RCC 7860 (cell line): ENCODE measurements around the gene GJD4.

Source experiments
- DNase-seq: peaks from one replicate; pipeline ENCODE4 v3.0.0-alpha.2; 2015; ENCODE audit warnings: low spot score
- FAIRE-seq: peaks from 2 replicates; lab custom pipeline; 2012; peaks lifted over from hg19 to GRCh38; lab: Jason Lieb, UNC

Gene GJD4

DNA sequence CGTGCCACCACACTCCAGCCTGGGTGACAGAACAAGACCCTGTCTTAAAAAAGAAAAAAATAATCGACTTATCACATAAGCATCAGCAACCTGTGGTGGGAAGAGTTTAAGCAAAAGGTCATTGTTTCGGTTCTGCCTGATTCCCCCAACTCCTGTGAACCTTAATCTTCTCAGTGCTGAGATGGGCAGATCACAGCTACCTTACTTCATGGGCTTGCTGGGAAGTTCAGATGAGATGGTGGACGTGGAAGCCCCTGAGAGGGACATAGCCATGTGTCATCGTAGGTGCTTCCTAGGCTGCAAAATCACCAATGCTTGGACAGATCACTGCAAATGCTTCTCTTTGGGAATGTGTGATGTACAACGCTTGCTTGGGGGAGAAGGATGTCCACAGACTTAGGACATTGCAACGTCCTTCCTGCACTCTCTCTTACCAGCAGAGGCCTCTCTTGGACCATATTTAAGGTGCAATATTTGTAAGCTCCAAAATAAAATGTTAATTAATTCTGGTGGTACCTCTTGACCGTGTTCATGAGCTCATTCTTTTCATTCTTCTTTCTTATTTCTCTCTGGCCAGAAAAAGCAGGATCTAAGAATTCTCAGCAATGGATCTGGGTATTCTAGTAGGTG lies 8.6 kb downstream of the GJD4 start:
- DNase-seq (no peak), FAIRE-seq (no peak)

DNA sequence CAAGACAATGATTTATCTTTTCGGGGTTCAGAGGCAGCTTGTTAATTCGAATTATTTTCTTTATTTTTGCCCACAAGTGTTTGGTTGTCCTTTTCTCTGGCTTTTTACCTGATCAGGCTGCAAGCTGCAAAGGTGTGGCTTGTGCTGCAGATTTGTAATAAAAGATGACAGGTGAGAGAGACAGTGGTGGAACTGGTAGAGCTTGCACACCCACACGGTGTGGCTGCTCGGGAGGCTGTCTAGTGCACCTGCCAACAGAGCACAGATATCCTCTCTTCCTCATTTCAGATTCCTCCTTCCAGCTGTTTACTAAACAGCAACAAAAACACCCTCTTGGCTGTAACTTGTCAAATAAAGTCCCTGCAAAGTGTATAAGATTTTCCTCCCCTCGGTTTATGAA lies 9.2 kb downstream of the GJD4 start:
- DNase-seq, result no peak
- no peak for FAIRE-seq

DNA sequence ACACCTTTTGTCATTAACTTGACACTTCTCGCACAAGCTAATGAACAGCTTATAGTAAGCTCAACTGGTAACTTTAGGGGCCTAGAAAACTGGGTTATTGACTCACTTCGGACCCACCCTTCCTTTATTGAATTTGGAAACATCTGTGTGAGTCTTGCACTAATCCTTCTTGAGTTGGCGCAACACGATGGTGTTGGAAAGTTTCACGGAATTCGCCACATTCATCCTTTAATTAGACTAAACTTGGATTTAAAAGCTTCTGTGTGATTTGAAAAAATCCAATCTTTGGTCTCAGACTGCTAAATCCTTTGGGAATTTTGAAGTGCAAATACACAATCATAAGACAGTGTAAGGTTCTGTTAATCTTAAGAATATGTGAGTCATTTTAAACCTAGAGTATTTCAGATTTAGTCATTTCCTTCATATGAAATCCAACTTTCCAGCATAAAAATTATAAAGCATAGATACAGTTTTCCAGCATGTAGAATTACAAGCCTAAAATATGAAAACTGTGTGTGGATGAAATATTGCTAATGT lies 21.9 kb downstream of the GJD4 start:
- no peak for DNase-seq
- FAIRE-seq, result no peak

DNA sequence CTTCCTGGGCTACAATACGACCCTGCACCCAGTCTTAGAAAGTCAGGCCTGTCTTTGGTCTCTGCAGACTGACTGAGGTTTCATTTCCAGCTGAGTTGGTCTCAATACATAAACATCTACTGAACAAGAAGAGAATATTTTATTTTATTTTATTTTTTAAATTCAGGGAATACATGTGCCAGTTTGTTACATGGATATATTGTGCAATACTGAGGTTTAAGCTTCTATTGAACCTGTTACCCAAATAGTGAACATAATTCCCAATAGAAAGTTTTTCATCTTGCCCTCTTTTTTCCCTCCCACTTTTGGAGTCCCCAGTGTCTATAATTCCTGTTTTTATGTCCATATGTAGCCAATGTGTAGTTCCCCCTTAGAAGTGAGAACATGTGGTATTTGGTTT lies 26.3 kb downstream of the GJD4 start:
- DNase-seq (no peak), FAIRE-seq (no peak)

GRCh38 chr10:35632027-35632426 lies 26.9 kb downstream of the GJD4 start:
- FAIRE-seq (no peak), DNase-seq (no peak)

DNA sequence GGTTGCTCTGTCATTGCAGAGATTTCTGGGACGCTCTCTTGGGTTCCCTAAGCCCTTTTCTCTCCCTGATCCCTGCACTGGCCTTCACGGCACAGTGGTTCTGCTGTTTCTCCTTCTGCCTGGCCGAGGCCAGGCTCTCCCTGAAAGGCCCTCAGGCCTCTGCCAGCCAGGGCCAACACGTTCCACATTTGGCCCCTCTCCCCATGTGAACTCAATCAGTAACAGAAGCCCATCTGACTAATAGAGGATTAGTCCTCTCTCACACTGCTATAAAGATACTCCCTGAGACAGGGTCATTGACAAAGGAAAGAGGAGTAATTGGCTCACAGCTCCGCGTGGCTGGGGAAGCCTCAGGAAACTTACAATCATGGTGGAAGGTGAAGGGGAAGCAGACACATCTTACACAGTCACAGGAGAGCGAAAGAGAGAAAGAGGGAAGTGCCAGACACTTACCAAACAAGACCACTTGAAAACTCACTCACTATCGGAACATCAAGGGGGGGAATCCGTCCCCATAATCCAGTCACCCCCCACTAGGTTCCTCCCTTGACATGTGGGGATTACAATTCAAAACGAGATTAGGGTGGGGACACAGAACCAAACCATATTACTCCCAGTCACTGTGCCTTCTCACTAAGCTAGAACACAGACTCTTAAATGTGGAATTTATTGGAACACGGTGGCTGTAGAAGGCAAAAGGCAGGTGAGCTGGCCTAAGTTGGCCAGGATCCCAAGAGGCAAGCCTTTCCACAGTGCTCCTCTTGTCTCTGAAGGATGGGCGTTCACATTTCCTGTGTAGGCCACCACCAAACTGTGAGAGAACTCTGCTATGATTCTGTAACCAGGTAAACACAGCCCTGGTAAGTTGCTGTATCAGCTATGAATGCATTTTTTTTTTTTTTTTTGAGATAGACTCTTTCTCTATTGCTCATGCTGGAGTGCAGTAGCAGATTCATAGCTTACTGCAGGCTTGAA lies 28.2 kb downstream of the GJD4 start:
- DNase-seq (no peak), FAIRE-seq (no peak)

DNA sequence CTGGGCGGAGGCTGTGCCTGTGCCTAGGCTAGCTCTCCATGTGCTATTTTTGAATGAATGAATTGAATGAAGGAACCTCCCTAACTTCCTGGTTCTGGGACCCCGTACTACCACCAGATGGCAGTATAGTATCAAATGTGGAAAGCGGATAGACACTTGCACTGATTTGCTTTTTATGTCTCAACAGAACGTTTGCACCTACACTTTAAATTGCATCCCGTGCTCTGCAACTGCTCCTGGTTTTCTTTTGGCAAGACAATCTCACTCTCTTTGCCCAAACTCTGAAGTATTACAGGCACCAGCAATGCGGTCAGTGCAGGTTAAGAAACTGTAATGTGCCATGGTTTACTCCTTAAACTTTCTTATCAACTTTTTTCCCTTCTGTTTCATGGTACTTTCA lies 30.4 kb downstream of the GJD4 start:
- DNase-seq, result peak; percentile 48
- no peak for FAIRE-seq

- FAIRE-seq, result no peak
- no peak for DNase-seq
Measured at GRCh38 chr10:35636956-35637355, 31.8 kb downstream of the GJD4 start.

GRCh38 chr10:35637462-35637861 lies 32.3 kb downstream of the GJD4 start:
- no peak for FAIRE-seq
- DNase-seq, result no peak

- FAIRE-seq (no peak), DNase-seq (no peak)
Measured at GRCh38 chr10:35638101-35638500, 33.0 kb downstream of the GJD4 start.

GRCh38 chr10:35639021-35639727 lies 34.0 kb downstream of the GJD4 start:
- no peak for DNase-seq
- no peak for FAIRE-seq

GRCh38 chr10:35639728-35640401 lies 34.7 kb downstream of the GJD4 start:
- no peak for DNase-seq
- no peak for FAIRE-seq

- peak; percentile 52 for DNase-seq
- no peak for FAIRE-seq
Measured at GRCh38 chr10:35640474-35640873, 35.3 kb downstream of the GJD4 start.

- FAIRE-seq (no peak), DNase-seq (peak; percentile 70)
Measured at GRCh38 chr10:35640951-35641675, 36.0 kb downstream of the GJD4 start.

GRCh38 chr10:35641676-35642034 lies 36.5 kb downstream of the GJD4 start:
- no peak for DNase-seq
- no peak for FAIRE-seq

- FAIRE-seq, result peak; percentile 49
Measured at GRCh38 chr10:35642035-35642792, 37.1 kb downstream of the GJD4 start, which contains the start of gene FZD8. Gene FZD8 (minus strand): TSS chr10:35642296. CDS start chr10:35641429, 867 bp downstream.

DNA sequence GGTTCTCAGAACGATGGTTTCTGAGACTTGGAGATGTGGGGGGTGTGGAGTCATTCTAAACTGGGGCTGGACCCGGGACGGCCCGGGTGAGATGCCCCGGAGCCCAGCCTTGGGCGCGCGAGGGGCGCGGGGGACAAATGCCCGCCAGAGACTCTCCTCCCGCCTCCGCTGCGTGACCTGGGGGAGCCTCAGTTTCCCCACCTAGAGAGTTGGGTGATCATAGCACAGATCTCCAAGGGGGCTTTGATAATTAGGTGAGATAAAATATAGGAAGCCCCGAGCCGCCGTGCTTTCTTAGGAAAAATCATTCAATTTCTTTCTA lies 37.6 kb downstream of the GJD4 start:
- FAIRE-seq (no peak), DNase-seq (no peak)

More at GRCh38 chr10:35642035-35642792, 37.1 kb downstream of the GJD4 start, which contains the start of gene FZD8:
- peak; percentile 79 for DNase-seq

GRCh38 chr10:35643151-35644049 lies 38.3 kb downstream of the GJD4 start:
- FAIRE-seq (no peak), DNase-seq (no peak)
